Adrenal gland (tissue), 5 donors: ENCODE measurements around the gene RPS23.

ENCODE experiments used
- CTCF ChIP-seq, 6 experiments: fragments of 450-650 bp in 4 of 6; fragments of 200-600 bp in 2 of 6; sonication (generic) in 1 of 6; IDR thresholded peaks; 1 replicate in 5 of 6; 2 replicates in 1 of 6; pipeline versions ENCODE4 v1.5.1 to v1.8.0; 2016 to 2021; ENCODE audit warnings: antibody characterized with exemption in 6 of 6, mild to moderate bottlenecking in 2 of 6, moderate library complexity in 1 of 6
- POLR2A ChIP-seq, 2 donors: fragments of 450-650 bp; IDR thresholded peaks; one replicate each; pipeline ENCODE4 v1.6.1; 2017; ENCODE audit warnings: antibody characterized with exemption in 2 of 2, mild to moderate bottlenecking in 2 of 2, moderate library complexity in 1 of 2
- donor health status: DM: no; HTN: no; CAD: no.

DNA sequence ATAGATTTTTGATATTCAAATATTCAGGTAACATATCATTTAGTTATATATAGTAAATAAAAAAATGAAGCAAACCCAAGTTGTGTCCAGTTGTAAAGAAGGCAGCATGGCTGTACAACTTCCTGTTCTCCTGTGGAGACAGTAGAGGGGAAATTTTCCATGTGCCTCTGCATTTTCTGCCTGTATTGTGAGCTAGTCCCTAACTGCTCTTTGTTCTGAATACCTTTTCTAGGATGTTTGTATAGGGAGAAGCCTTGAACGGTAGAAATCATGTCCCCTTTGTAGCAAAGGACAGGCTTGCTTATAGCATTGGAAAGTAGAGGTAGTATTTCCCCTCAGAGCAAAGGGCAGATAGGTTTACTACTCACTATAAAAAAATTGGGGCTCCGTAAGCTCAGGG is 13.3 kb upstream of the RPS23 start:
- no peak for TF ChIP-seq CTCF (IDR thresholded peaks at IDR 0.05)
- TF ChIP-seq POLR2A (IDR thresholded peaks at IDR 0.05) = no peak
